ENCODE measurements around the gene ITGB4.

Gene ITGB4

GRCh38 chr17:75722542-75723095 lies 1.4 kb downstream of the ITGB4 start:
- Histone ChIP-seq H3K4me1 (ENCODE audit: low read length) (no peaks in the 10 kb centered on the region), H2AFZ (ENCODE audit: low read depth, low read length) (no peak overlapping the region), H3K27me3 (ENCODE audit: low read depth, low read length) (peaks cover 23% of the 10 kb centered on the region), H3K27ac (ENCODE audit: low read length) (no peak overlapping the region), H4K20me1 (ENCODE audit: insufficient read depth, low read length) (no peaks in the 10 kb centered on the region), H3K9me3 (ENCODE audit: insufficient read depth, low read length) (no peaks in the 10 kb centered on the region), H3K4me2 (ENCODE audit: low read length) (no peak overlapping the region), H3K36me3 (replicated peaks; ENCODE audit: low read depth, low read length) (no peaks in the 10 kb centered on the region), H3K9ac (ENCODE audit: low read length) (no peak overlapping the region), H3K4me3 (ENCODE audit: low read length) (no peak overlapping the region), H3K79me2 (ENCODE audit: low read length) (no peaks in the 10 kb centered on the region)
- TF ChIP-seq CTCF (IDR thresholded peaks at IDR 0.05; ENCODE audit: low read depth, low read length) = no peak
- no peak for TF ChIP-seq EZH2phosphoT487 (IDR thresholded peaks at IDR 0.05; ENCODE audit: low read depth)

- no peaks in the 10 kb centered on the region for H3K36me3 ChIP-seq (replicated peaks; ENCODE audit: low read depth, low read length)
- H4K20me1 ChIP-seq (ENCODE audit: insufficient read depth, low read length) = no peaks in the 10 kb centered on the region
- H3K9me3 ChIP-seq (ENCODE audit: insufficient read depth, low read length) = no peaks in the 10 kb centered on the region
- no peak overlapping the region for H3K4me3 ChIP-seq (ENCODE audit: low read length)
- peaks cover 23% of the 10 kb centered on the region for H3K27me3 ChIP-seq (ENCODE audit: low read depth, low read length)
- H3K79me2 ChIP-seq (ENCODE audit: low read length) = no peaks in the 10 kb centered on the region
- H3K27ac ChIP-seq (ENCODE audit: low read length) = no peak overlapping the region
- no peak overlapping the region for H3K9ac ChIP-seq (ENCODE audit: low read length)
- no peak overlapping the region for H3K4me2 ChIP-seq (ENCODE audit: low read length)
- H2AFZ ChIP-seq (ENCODE audit: low read depth, low read length) = no peak overlapping the region
- no peaks in the 10 kb centered on the region for H3K4me1 ChIP-seq (ENCODE audit: low read length)
- no peak for TF ChIP-seq CTCF (IDR thresholded peaks at IDR 0.05; ENCODE audit: low read depth, low read length)
- TF ChIP-seq EZH2phosphoT487 (IDR thresholded peaks at IDR 0.05; ENCODE audit: low read depth) = no peak
Observed at GRCh38 chr17:75723171-75723930, 2.1 kb downstream of the ITGB4 start.

- no peaks in the 10 kb centered on the region for H3K79me2 ChIP-seq (ENCODE audit: low read length)
- no peak overlapping the region for H3K27ac ChIP-seq (ENCODE audit: low read length)
- H3K4me3 ChIP-seq (ENCODE audit: low read length) = no peak overlapping the region
- H3K4me2 ChIP-seq (ENCODE audit: low read length) = no peak overlapping the region
- no peaks in the 10 kb centered on the region for H4K20me1 ChIP-seq (ENCODE audit: insufficient read depth, low read length)
- H3K36me3 ChIP-seq (replicated peaks; ENCODE audit: low read depth, low read length) = no peaks in the 10 kb centered on the region
- H3K9me3 ChIP-seq (ENCODE audit: insufficient read depth, low read length) = no peaks in the 10 kb centered on the region
- H3K9ac ChIP-seq (ENCODE audit: low read length) = no peak overlapping the region
- no peak for TF ChIP-seq EZH2phosphoT487 (IDR thresholded peaks at IDR 0.05; ENCODE audit: low read depth)
- no peak for TF ChIP-seq CTCF (IDR thresholded peaks at IDR 0.05; ENCODE audit: low read depth, low read length)
- H2AFZ ChIP-seq (ENCODE audit: low read depth, low read length) = no peak overlapping the region
- no peaks in the 10 kb centered on the region for H3K4me1 ChIP-seq (ENCODE audit: low read length)
- H3K27me3 ChIP-seq (ENCODE audit: low read depth, low read length) = peaks cover 19% of the 10 kb centered on the region
Observed at GRCh38 chr17:75724016-75725003, 3.1 kb downstream of the ITGB4 start.

GRCh38 chr17:75725504-75725903 lies 4.2 kb downstream of the ITGB4 start:
- TF ChIP-seq EZH2phosphoT487 (IDR thresholded peaks at IDR 0.05; ENCODE audit: low read depth) (no peak), CTCF (IDR thresholded peaks at IDR 0.05; ENCODE audit: low read depth, low read length) (no peak)

More at GRCh38 chr17:75725504-75725903, 4.2 kb downstream of the ITGB4 start:
- Histone ChIP-seq H3K9ac (ENCODE audit: low read length) (no peak overlapping the region), H3K4me3 (ENCODE audit: low read length) (no peak overlapping the region), H3K36me3 (replicated peaks; ENCODE audit: low read depth, low read length) (no peaks in the 10 kb centered on the region), H3K27me3 (ENCODE audit: low read depth, low read length) (peaks cover 10% of the 10 kb centered on the region), H3K9me3 (ENCODE audit: insufficient read depth, low read length) (no peaks in the 10 kb centered on the region), H3K79me2 (ENCODE audit: low read length) (no peaks in the 10 kb centered on the region), H2AFZ (ENCODE audit: low read depth, low read length) (no peak overlapping the region), H3K27ac (ENCODE audit: low read length) (no peak overlapping the region), H3K4me1 (ENCODE audit: low read length) (no peaks in the 10 kb centered on the region), H4K20me1 (ENCODE audit: insufficient read depth, low read length) (no peaks in the 10 kb centered on the region), H3K4me2 (ENCODE audit: low read length) (no peak overlapping the region)

Measured in OCI-LY3 (cell line).